IgD-negative memory B cell (primary cell): Measurements from ENCODE around the gene BPI. TPM values are rescaled to one million over a fixed set of nuclear protein-coding genes. Genes with fewer than 3 reads are reported as not detected.
"Not testable (repeated sequence)": the region's sequence is repeated elsewhere in the genome, so short reads cannot be mapped to it uniquely, and the experiment has no call there.

Source experiments
- H3K27ac Mint-ChIP-seq, 3 donors: one replicate each; pipeline ENCODE4 v1.8.0; 2020 to 2022; ENCODE audit warnings: mild to moderate bottlenecking in 3 of 3, mixed read lengths in 3 of 3, moderate library complexity in 1 of 3
- H3K27me3 Mint-ChIP-seq: one replicate; pipeline ENCODE4 v1.8.0; 2021; ENCODE audit warnings: mixed read lengths
- H3K36me3 Mint-ChIP-seq: one replicate; pipeline ENCODE4 v1.8.0; 2020; ENCODE audit warnings: mild to moderate bottlenecking, mixed read lengths
- H3K4me1 Mint-ChIP-seq, 3 donors: one replicate each; pipeline ENCODE4 v1.8.0; 2020 to 2022; ENCODE audit warnings: mixed read lengths in 3 of 3, mild to moderate bottlenecking in 1 of 3
- H3K4me3 Mint-ChIP-seq, 4 donors: one replicate each; pipeline ENCODE4 v1.8.0; 2020 to 2022; ENCODE audit warnings: mild to moderate bottlenecking in 4 of 4, mixed read lengths in 4 of 4, moderate library complexity in 3 of 4
- H3K9me3 Mint-ChIP-seq, 3 donors: one replicate each; pipeline ENCODE4 v1.8.0; 2020 to 2021; ENCODE audit warnings: mixed read lengths in 3 of 3, mild to moderate bottlenecking in 1 of 3
- polyA plus RNA-seq: library from polyadenylated mRNA; unstranded; fragments of 300-500 nt; fragmentation: Illumina TruSeq; gene quantifications from one replicate; pipeline ENCODE4 v1.2.3, GENCODE V29; 2021

The BPI gene
- polyA plus RNA-seq, 1 donor from 2014 or later = not detected

- Mint-ChIP-seq H3K27me3 (peaks cover 12% of the 10 kb centered on the region), H3K9me3 (no peaks in the 10 kb centered on the region), H3K27ac (no peak overlapping the region), H3K4me1 (no peaks in the 10 kb centered on the region), H3K4me3 (no peak overlapping the region), H3K36me3 (peaks cover 1% of the 10 kb centered on the region)
Observed at GRCh38 chr20:38270869-38271605, 32.9 kb upstream of the BPI start.

- H3K36me3 Mint-ChIP-seq = peaks cover 1% of the 10 kb centered on the region
- no peak overlapping the region for H3K27ac Mint-ChIP-seq
- no peaks in the 10 kb centered on the region for H3K4me1 Mint-ChIP-seq
- no peaks in the 10 kb centered on the region for H3K9me3 Mint-ChIP-seq
- peak overlapping the region in 1 of 4 donors; percentile 12 for H3K4me3 Mint-ChIP-seq
- H3K27me3 Mint-ChIP-seq = peaks cover 12% of the 10 kb centered on the region
Observed at GRCh38 chr20:38271608-38272120, 32.3 kb upstream of the BPI start.

- Mint-ChIP-seq H3K9me3 (no peaks in the 10 kb centered on the region), H3K27me3 (peaks cover 12% of the 10 kb centered on the region), H3K4me1 (no peaks in the 10 kb centered on the region), H3K4me3 (no peak overlapping the region), H3K36me3 (peaks cover 1% of the 10 kb centered on the region), H3K27ac (no peak overlapping the region)
Observed at GRCh38 chr20:38272398-38272797, 31.6 kb upstream of the BPI start.

- peaks cover 11% of the 10 kb centered on the region for H3K27me3 Mint-ChIP-seq
- H3K4me3 Mint-ChIP-seq = no peak overlapping the region
- peaks cover 1% of the 10 kb centered on the region for H3K36me3 Mint-ChIP-seq
- H3K27ac Mint-ChIP-seq = no peak overlapping the region
- no peaks in the 10 kb centered on the region for H3K4me1 Mint-ChIP-seq
- H3K9me3 Mint-ChIP-seq = no peaks in the 10 kb centered on the region
Observed at GRCh38 chr20:38272961-38273360, 31.0 kb upstream of the BPI start.

GRCh38 chr20:38275815-38276550 lies 28.0 kb upstream of the BPI start:
- Mint-ChIP-seq H3K27me3 (peaks cover 1% of the 10 kb centered on the region), H3K36me3 (peaks cover 5% of the 10 kb centered on the region), H3K4me3 (no peak overlapping the region), H3K4me1 (no peaks in the 10 kb centered on the region), H3K27ac (no peak overlapping the region), H3K9me3 (no peaks in the 10 kb centered on the region)

- no peaks in the 10 kb centered on the region for H3K4me1 Mint-ChIP-seq
- peaks cover 1% of the 10 kb centered on the region for H3K27me3 Mint-ChIP-seq
- H3K27ac Mint-ChIP-seq = no peak overlapping the region
- no peaks in the 10 kb centered on the region for H3K9me3 Mint-ChIP-seq
- no peak overlapping the region for H3K4me3 Mint-ChIP-seq
- H3K36me3 Mint-ChIP-seq = peaks cover 4% of the 10 kb centered on the region
Observed at GRCh38 chr20:38277285-38277684, 26.7 kb upstream of the BPI start.

GRCh38 chr20:38277691-38278090 lies 26.3 kb upstream of the BPI start:
- Mint-ChIP-seq H3K9me3 (no peaks in the 10 kb centered on the region), H3K4me3 (no peak overlapping the region), H3K4me1 (no peaks in the 10 kb centered on the region), H3K36me3 (peaks cover 4% of the 10 kb centered on the region), H3K27me3 (peaks cover 1% of the 10 kb centered on the region), H3K27ac (no peak overlapping the region)

GRCh38 chr20:38278131-38278530 lies 25.8 kb upstream of the BPI start:
- peaks cover 4% of the 10 kb centered on the region for H3K36me3 Mint-ChIP-seq
- H3K27ac Mint-ChIP-seq = no peak overlapping the region
- H3K9me3 Mint-ChIP-seq = no peaks in the 10 kb centered on the region
- no peak overlapping the region for H3K4me3 Mint-ChIP-seq
- H3K4me1 Mint-ChIP-seq = no peaks in the 10 kb centered on the region
- peaks cover 1% of the 10 kb centered on the region for H3K27me3 Mint-ChIP-seq

GRCh38 chr20:38278763-38279162 lies 25.2 kb upstream of the BPI start:
- H3K4me3 Mint-ChIP-seq = no peak overlapping the region
- no peaks in the 10 kb centered on the region for H3K4me1 Mint-ChIP-seq
- no peaks in the 10 kb centered on the region for H3K9me3 Mint-ChIP-seq
- H3K27me3 Mint-ChIP-seq = peaks cover 6% of the 10 kb centered on the region
- no peak overlapping the region for H3K27ac Mint-ChIP-seq
- peaks cover 5% of the 10 kb centered on the region for H3K36me3 Mint-ChIP-seq

- H3K4me3 Mint-ChIP-seq, H3K4me1 Mint-ChIP-seq, H3K27me3 Mint-ChIP-seq, H3K27ac Mint-ChIP-seq, H3K9me3 Mint-ChIP-seq, H3K36me3 Mint-ChIP-seq: not testable (repeated sequence)
Observed at GRCh38 chr20:38281176-38281915, 22.6 kb upstream of the BPI start.

- Mint-ChIP-seq H3K36me3 (peaks cover 5% of the 10 kb centered on the region), H3K27me3 (peaks cover 14% of the 10 kb centered on the region), H3K9me3 (peaks cover 0 to 2% (median 0%) of the 10 kb centered on the region in 3 donors), H3K4me1 (peaks cover 0 to 4% (median 0%) of the 10 kb centered on the region in 3 donors), H3K27ac (no peak overlapping the region), H3K4me3 (no peak overlapping the region)
Observed at GRCh38 chr20:38283236-38283635, 20.7 kb upstream of the BPI start.

GRCh38 chr20:38284066-38284650 lies 19.8 kb upstream of the BPI start:
- not testable (repeated sequence) for H3K4me1 Mint-ChIP-seq, H3K4me3 Mint-ChIP-seq, H3K36me3 Mint-ChIP-seq, H3K27ac Mint-ChIP-seq, H3K9me3 Mint-ChIP-seq
- H3K27me3 Mint-ChIP-seq = peaks cover 15% of the 10 kb centered on the region

- H3K27ac Mint-ChIP-seq = no peak overlapping the region
- H3K4me3 Mint-ChIP-seq = no peak overlapping the region
- peaks cover 0 to 2% (median 0%) of the 10 kb centered on the region in 3 donors for H3K9me3 Mint-ChIP-seq
- H3K36me3 Mint-ChIP-seq = peaks cover 1% of the 10 kb centered on the region
- H3K4me1 Mint-ChIP-seq = peaks cover 0 to 5% (median 1%) of the 10 kb centered on the region in 3 donors
- H3K27me3 Mint-ChIP-seq = peaks cover 15% of the 10 kb centered on the region
Observed at GRCh38 chr20:38284893-38285444, 19.0 kb upstream of the BPI start.

- Mint-ChIP-seq H3K36me3 (peaks cover 3% of the 10 kb centered on the region), H3K27me3 (peaks cover 20% of the 10 kb centered on the region), H3K4me3 (no peak overlapping the region), H3K4me1 (peaks cover 0 to 5% (median 1%) of the 10 kb centered on the region in 3 donors), H3K27ac (no peak overlapping the region), H3K9me3 (peaks cover 0 to 2% (median 0%) of the 10 kb centered on the region in 3 donors)
Observed at GRCh38 chr20:38286586-38287531, 17.1 kb upstream of the BPI start.
